ENCODE data around the gene PDE8A. TPM values are rescaled to one million over a fixed set of nuclear protein-coding genes. Genes with fewer than 3 reads are reported as not detected.

The PDE8A gene
- total and polyA plus RNA-seq, 2 donors (not counting 3 experiments of a cell fraction or from before 2014, with no cell fraction given), result 21.3 to 45.7 TPM

GRCh38 chr15:84980196-84981053, 1.2 kb upstream of the PDE8A start:
- FAIRE-seq (peak; percentile 80), DNase-seq (ENCODE audit: low read depth, low spot score) (peak; percentile 90)
- Histone ChIP-seq H3K9me3 (replicated peaks; ENCODE audit: control insufficient read depth, insufficient read depth, low read length) (no peaks in the 10 kb centered on the region), H3K9me1 (replicated peaks; ENCODE audit: control insufficient read depth, extremely low read depth, insufficient read depth, low read length) (no peaks in the 10 kb centered on the region), H2AFZ (ENCODE audit: low read depth, low read length) (peak overlapping the region; percentile 90), H3K27ac (ENCODE audit: insufficient read depth, low read depth, low read length) (peak overlapping the region; percentile 90), H3K9ac (replicated peaks; ENCODE audit: extremely low read depth, insufficient read depth, low read length) (peak overlapping the region; percentile 87), H4K20me1 (replicated peaks; ENCODE audit: control insufficient read depth, extremely low read depth, insufficient read depth, low read length) (no peaks in the 10 kb centered on the region), H3K79me2 (ENCODE audit: control insufficient read depth, insufficient read depth, low read length) (peaks cover 28% of the 10 kb centered on the region), H3K36me3 (ENCODE audit: control insufficient read depth in 2 of 2, extremely low read depth in 1 of 2, insufficient read depth in 2 of 2, low read length in 2 of 2) (no peaks in the 10 kb centered on the region), H3K4me3 (replicated peaks in 1 of 3; ENCODE audit: insufficient read depth in 1 of 3, low read depth in 1 of 3, low read length in 3 of 3) (peak overlapping the region; percentile 63 to 91 (median 77)), H3K27me3 (ENCODE audit: control insufficient read depth in 2 of 2, insufficient read depth in 2 of 2, low read length in 2 of 2) (no peaks in the 10 kb centered on the region), H3K4me2 (ENCODE audit: insufficient read depth, low read length) (peak overlapping the region; percentile 82), H3K4me1 (ENCODE audit: control insufficient read depth, extremely low read depth, insufficient read depth, low read length) (peaks cover 16% of the 10 kb centered on the region)
- POLR2A ChIA-PET, result interaction anchor here (0.5 to 1.3 kb wide), 3 partner anchors 25 to 303 kb away, joined by 3 to 4 read pairs (median 3); no protein-coding TSS in a partner anchor
- BruUV-seq (replicated peaks), result TSS peak; percentile 51
- no peak for TF ChIP-seq GATA2 (IDR thresholded peaks at IDR 0.05; ENCODE audit: insufficient read depth, insufficient read length, low read depth, low read length)
- TF ChIP-seq JUN (IDR thresholded peaks at IDR 0.05; ENCODE audit: borderline replicate concordance, insufficient read depth, insufficient read length, low read depth), result no peak
- TF ChIP-seq POLR2A (IDR thresholded peaks at IDR 0.05; ENCODE audit: low read depth, low read length), result peak; percentile 70
- TF ChIP-seq EZH2 (IDR thresholded peaks at IDR 0.05; ENCODE audit: borderline replicate concordance, low read depth, low read length, severe bottlenecking), result no peak
- TF ChIP-seq POLR2AphosphoS5 (IDR thresholded peaks at IDR 0.05; ENCODE audit: insufficient read depth, low read depth, low read length), result peak; percentile 44
- peak; percentile 77 for TF ChIP-seq MAX (IDR thresholded peaks at IDR 0.05; ENCODE audit: insufficient read depth, insufficient read length)
- no peak for TF ChIP-seq MYC (IDR thresholded peaks at IDR 0.05; ENCODE audit: low read depth, low read length)
- dilution Hi-C loops (cut with MboI; ENCODE audit: extremely low pct_ligation_motif_present, low sequenced_read_pairs), result no loop called here
- CTCF ChIA-PET, result interaction anchor here (0.6 to 4.0 kb wide), 21 partner anchors 8 to 409 kb away, joined by 3 to 24 read pairs (median 4); no protein-coding TSS in a partner anchor
- intact Hi-C loops (cut with micrococcal nuclease), result loop anchor here (1.0 to 5.0 kb wide), 6 partner anchors 21 to 392 kb away; no protein-coding TSS in a partner anchor
